GM15510 (cell line): ENCODE results near the gene ZNF354C.

Experiments used
- POLR2A ChIP-seq: IDR thresholded peaks from 3 replicates; pipeline ENCODE4 v1.6.1; 2011; ENCODE audit warnings: borderline replicate concordance; ENCODE audit not compliant: insufficient read length; ENCODE audit errors: extremely low read depth

ZNF354C gene

DNA sequence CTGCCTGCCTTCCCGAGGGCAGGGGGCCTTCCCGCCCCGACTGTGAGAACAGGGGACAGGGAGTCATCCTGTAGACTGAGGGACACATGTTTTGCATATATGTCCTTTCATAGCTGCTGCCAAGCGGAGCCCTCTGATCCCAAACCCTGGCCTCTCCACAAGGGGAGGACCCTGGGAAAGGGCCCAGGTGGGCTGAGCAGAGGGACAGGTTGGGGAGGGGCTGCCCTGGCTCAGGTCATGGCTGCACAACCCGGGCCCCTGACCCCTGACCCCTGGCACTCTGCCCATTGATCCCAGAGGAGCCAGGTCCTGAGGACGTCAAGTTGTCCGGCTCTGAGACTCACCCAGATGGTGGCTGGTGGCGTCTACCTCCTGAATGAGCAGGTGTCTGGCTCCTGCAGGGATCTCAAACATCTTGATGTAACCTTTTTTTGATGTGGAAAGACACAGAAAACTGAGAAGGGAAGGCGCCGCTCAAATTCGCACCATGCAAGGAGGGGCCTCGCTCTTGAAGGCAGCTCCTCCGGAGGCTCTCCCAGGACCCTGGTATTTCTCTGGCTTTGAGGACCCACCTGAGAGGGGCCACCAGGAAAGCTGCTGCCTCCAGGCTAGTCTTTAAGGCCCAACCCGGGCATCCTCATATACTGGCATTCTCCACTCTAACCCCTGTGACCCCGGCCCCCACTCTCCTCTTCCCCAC lies 71.9 kb downstream of the ZNF354C start:
- TF ChIP-seq POLR2A: no peak

- no peak for TF ChIP-seq POLR2A
Measured at GRCh38 chr5:179132586-179133355, 72.6 kb downstream of the ZNF354C start.
